Thymus (tissue), 11 donors: Measurements from ENCODE around the gene ZDHHC14. TPM values are rescaled to one million over a fixed set of nuclear protein-coding genes. Genes with fewer than 3 reads are reported as not detected.
A peak's percentile ranks its signal among the peaks of the same experiment; 100 is the strongest.

ENCODE experiments used
- DNase-seq, 9 donors: peaks; one replicate each; pipeline ENCODE4 v3.0.0-alpha.2; 2013; ENCODE audit warnings: low spot score in 9 of 9, low read depth in 6 of 9, missing footprints in 1 of 9
- H3K27ac ChIP-seq, 2 donors: one replicate each; pipeline ENCODE4 v1.5.1; 2013; ENCODE audit warnings: control low read depth in 1 of 2, low read depth in 1 of 2, low read length in 1 of 2, mild to moderate bottlenecking in 1 of 2, moderate library complexity in 1 of 2
- H3K27me3 ChIP-seq, 2 donors: one replicate each; pipeline ENCODE4 v1.5.1; 2013; ENCODE audit warnings: low read length in 1 of 2; ENCODE audit not compliant: control insufficient read depth in 2 of 2, insufficient read depth in 1 of 2
- H3K36me3 ChIP-seq, 2 donors: one replicate each; pipeline ENCODE4 v1.5.1; 2013; ENCODE audit warnings: low read length in 1 of 2, mild to moderate bottlenecking in 1 of 2, moderate library complexity in 1 of 2; ENCODE audit not compliant: control insufficient read depth in 2 of 2, insufficient read depth in 2 of 2
- H3K4me1 ChIP-seq, 2 donors: one replicate each; pipeline ENCODE4 v1.5.1; 2013; ENCODE audit warnings: low read length in 2 of 2; ENCODE audit not compliant: control insufficient read depth in 2 of 2, insufficient read depth in 2 of 2
- H3K4me3 ChIP-seq, 2 donors: one replicate each; pipeline ENCODE4 v1.5.1; 2013; ENCODE audit warnings: low read length in 2 of 2, control low read depth in 1 of 2, mild to moderate bottlenecking in 1 of 2
- H3K9me3 ChIP-seq, 2 donors: one replicate each; pipeline ENCODE4 v1.5.1; 2013; ENCODE audit warnings: low read length in 1 of 2, mild to moderate bottlenecking in 1 of 2; ENCODE audit not compliant: control insufficient read depth in 2 of 2, insufficient read depth in 1 of 2
- WGBS: extraction: QIAGEN DNeasy Blood & Tissue Kit; methylation state at CpG from one replicate; pipeline ENCODE4 v1.1.7; 2013; 5-methylcytosine and 5-hydroxymethylcytosine counted together
- polyA plus RNA-seq: library from polyadenylated mRNA; stranded (reverse); fragments of 200-250 nt; gene quantifications from one replicate; pipeline ENCODE4 v1.2.3, GENCODE V29; 2013
- total RNA-seq: library from RNA; stranded (reverse); fragments of 120-200 nt; gene quantifications from one replicate; pipeline ENCODE4 v1.2.4, GENCODE V29; 2013
- donor health status: healthy.

The ZDHHC14 gene
- total and polyA plus RNA-seq, 2 donors, result 3.4 to 7.5 TPM

- Histone ChIP-seq H3K4me3 (no peak overlapping the region), H3K4me1 (peaks cover 0 to 4% of the 10 kb centered on the region in 2 donors), H3K27me3 (no peaks in the 10 kb centered on the region), H3K9me3 (no peaks in the 10 kb centered on the region), H3K27ac (no peak overlapping the region), H3K36me3 (no peaks in the 10 kb centered on the region)
- WGBS, result 94% methylated on average over 3 of the region's 3 CpGs
- DNase-seq, result no peak
Measured at GRCh38 chr6:157430834-157431233, 49.8 kb downstream of the ZDHHC14 start.

GRCh38 chr6:157432231-157432891 lies 51.4 kb downstream of the ZDHHC14 start:
- Histone ChIP-seq H3K4me1 (peaks cover 0 to 4% of the 10 kb centered on the region in 2 donors), H3K36me3 (no peaks in the 10 kb centered on the region), H3K9me3 (no peaks in the 10 kb centered on the region), H3K27ac (no peak overlapping the region), H3K4me3 (no peak overlapping the region), H3K27me3 (no peaks in the 10 kb centered on the region)
- WGBS, result 89% methylated on average over 7 of the region's 7 CpGs
- no peak for DNase-seq

- Histone ChIP-seq H3K9me3 (no peaks in the 10 kb centered on the region), H3K27me3 (no peaks in the 10 kb centered on the region), H3K36me3 (no peaks in the 10 kb centered on the region), H3K4me1 (peaks cover 0 to 4% of the 10 kb centered on the region in 2 donors), H3K27ac (no peak overlapping the region), H3K4me3 (no peak overlapping the region)
- 97% methylated on average over 11 of the region's 11 CpGs for WGBS
- DNase-seq, result no peak
Measured at GRCh38 chr6:157432892-157433265, 51.9 kb downstream of the ZDHHC14 start.

- no peaks in the 10 kb centered on the region for H3K27me3 ChIP-seq
- H3K27ac ChIP-seq, result no peak overlapping the region
- peaks cover 0 to 3% of the 10 kb centered on the region in 2 donors for H3K4me1 ChIP-seq
- H3K9me3 ChIP-seq, result no peaks in the 10 kb centered on the region
- H3K4me3 ChIP-seq, result no peak overlapping the region
- H3K36me3 ChIP-seq, result no peaks in the 10 kb centered on the region
- WGBS, result 95% methylated on average over 3 of the region's 3 CpGs
- DNase-seq, result no peak
Measured at GRCh38 chr6:157433678-157434081, 52.7 kb downstream of the ZDHHC14 start.

- H3K27me3 ChIP-seq, result no peaks in the 10 kb centered on the region
- no peaks in the 10 kb centered on the region for H3K9me3 ChIP-seq
- no peak overlapping the region for H3K4me3 ChIP-seq
- DNase-seq, result peak in 1 of 9 donors; percentile 20
- no peaks in the 10 kb centered on the region for H3K4me1 ChIP-seq
- 91% methylated on average over 13 of the region's 13 CpGs for WGBS
- no peaks in the 10 kb centered on the region for H3K36me3 ChIP-seq
- no peak overlapping the region for H3K27ac ChIP-seq
Measured at GRCh38 chr6:157434349-157435033, 53.5 kb downstream of the ZDHHC14 start.

GRCh38 chr6:157436219-157436943 lies 55.4 kb downstream of the ZDHHC14 start:
- no peak for DNase-seq
- H3K4me3 ChIP-seq, result no peak overlapping the region
- H3K36me3 ChIP-seq, result no peaks in the 10 kb centered on the region
- no peaks in the 10 kb centered on the region for H3K4me1 ChIP-seq
- no peaks in the 10 kb centered on the region for H3K27me3 ChIP-seq
- H3K27ac ChIP-seq, result no peak overlapping the region
- 93% methylated on average over 13 of the region's 13 CpGs for WGBS
- no peaks in the 10 kb centered on the region for H3K9me3 ChIP-seq

GRCh38 chr6:157436944-157437336 lies 56.0 kb downstream of the ZDHHC14 start:
- H3K9me3 ChIP-seq, result no peaks in the 10 kb centered on the region
- no peaks in the 10 kb centered on the region for H3K27me3 ChIP-seq
- H3K27ac ChIP-seq, result no peak overlapping the region
- no peaks in the 10 kb centered on the region for H3K4me1 ChIP-seq
- DNase-seq, result no peak
- no peaks in the 10 kb centered on the region for H3K36me3 ChIP-seq
- WGBS, result 95% methylated on average over 4 of the region's 4 CpGs
- no peak overlapping the region for H3K4me3 ChIP-seq

- WGBS, result 96% methylated on average over 6 of the region's 6 CpGs
- Histone ChIP-seq H3K36me3 (no peaks in the 10 kb centered on the region), H3K27ac (no peak overlapping the region), H3K27me3 (no peaks in the 10 kb centered on the region), H3K4me3 (no peak overlapping the region), H3K9me3 (no peaks in the 10 kb centered on the region), H3K4me1 (no peaks in the 10 kb centered on the region)
- DNase-seq, result no peak
Measured at GRCh38 chr6:157438611-157439111, 57.7 kb downstream of the ZDHHC14 start.

GRCh38 chr6:157440171-157440570 lies 59.2 kb downstream of the ZDHHC14 start:
- H3K9me3 ChIP-seq, result no peaks in the 10 kb centered on the region
- WGBS, result 98% methylated on average over 1 of the region's 1 CpG
- no peak overlapping the region for H3K27ac ChIP-seq
- no peaks in the 10 kb centered on the region for H3K36me3 ChIP-seq
- H3K27me3 ChIP-seq, result no peaks in the 10 kb centered on the region
- H3K4me3 ChIP-seq, result no peak overlapping the region
- DNase-seq, result no peak
- no peaks in the 10 kb centered on the region for H3K4me1 ChIP-seq
